BJ (cell line): ENCODE results near the gene MTOR. TPM values are rescaled to one million over a fixed set of nuclear protein-coding genes. Genes with fewer than 3 reads are reported as not detected.

ENCODE experiments used
- CTCF ChIA-PET: fragments of 350-600 bp; formaldehyde crosslinking; extraction: SDS; loops from one replicate; lab custom pipeline; 2021; ENCODE audit warnings: antibody characterized with exemption, inconsistent platforms; lab: Yijun Ruan, JAX
- POLR2A ChIA-PET: fragments of 300-600 bp; sonication (Branson Sonifier 250); formaldehyde crosslinking; extraction: SDS; loops from one replicate; lab custom pipeline; 2021; ENCODE audit warnings: antibody characterized with exemption; lab: Charles Lee
- DNase-seq: peaks from one replicate; pipeline ENCODE4 v3.0.0-alpha.2; 2011; ENCODE audit warnings: low read depth
- H3K27me3 ChIP-seq: 2 replicates; pipeline ENCODE4 v1.6.0; 2011; ENCODE audit warnings: low read length; ENCODE audit not compliant: control insufficient read depth, insufficient read depth
- H3K36me3 ChIP-seq: 2 replicates; pipeline ENCODE4 v1.5.1; 2011; ENCODE audit warnings: low read length; ENCODE audit not compliant: control insufficient read depth, insufficient read depth
- H3K4me3 ChIP-seq: 2 replicates; pipeline ENCODE4 v1.5.1; 2011; ENCODE audit warnings: low read depth, mild to moderate bottlenecking, control low read depth, low read length
- polyA plus RNA-seq: library from polyadenylated mRNA; depleted of rRNA; stranded (reverse); fragments of >200 nt; gene quantifications from 2 replicates; pipeline ENCODE4 v1.2.3, GENCODE V29; 2011
- TF ChIP-seq, protein P1 (sequence below): IDR thresholded peaks from 2 replicates; pipeline ENCODE4 v1.5.1; 2011; ENCODE audit warnings: low read depth, mild to moderate bottlenecking, control low read depth, inconsistent platforms, low read length, moderate library complexity; ENCODE audit not compliant: insufficient read depth

The MTOR gene
- polyA plus RNA-seq, 1 experiment: 31.6 TPM

DNA sequence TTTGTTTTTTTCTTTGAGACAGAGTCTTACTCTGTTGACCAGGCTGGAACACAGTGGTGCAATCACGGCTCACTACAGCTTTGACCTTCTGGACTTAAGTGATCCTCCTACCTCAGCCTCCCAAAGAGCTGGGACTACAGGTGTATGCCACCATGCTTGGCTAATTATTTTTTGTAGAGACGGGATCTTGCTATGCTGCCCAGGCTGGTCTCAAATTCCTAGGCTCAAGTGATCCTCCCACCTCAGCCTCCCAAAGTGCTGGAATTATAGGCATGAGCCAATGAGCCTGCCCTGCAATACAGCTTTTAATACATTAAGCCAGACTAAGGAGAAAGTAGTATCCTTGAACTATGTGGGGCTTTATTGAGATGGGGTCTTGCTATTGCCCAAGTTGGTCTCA, 146.0 kb downstream of the MTOR start:
- H3K4me3 ChIP-seq: no peak overlapping the region
- peaks cover 19% of the 10 kb centered on the region for H3K36me3 ChIP-seq
- TF ChIP-seq, protein P1, sequence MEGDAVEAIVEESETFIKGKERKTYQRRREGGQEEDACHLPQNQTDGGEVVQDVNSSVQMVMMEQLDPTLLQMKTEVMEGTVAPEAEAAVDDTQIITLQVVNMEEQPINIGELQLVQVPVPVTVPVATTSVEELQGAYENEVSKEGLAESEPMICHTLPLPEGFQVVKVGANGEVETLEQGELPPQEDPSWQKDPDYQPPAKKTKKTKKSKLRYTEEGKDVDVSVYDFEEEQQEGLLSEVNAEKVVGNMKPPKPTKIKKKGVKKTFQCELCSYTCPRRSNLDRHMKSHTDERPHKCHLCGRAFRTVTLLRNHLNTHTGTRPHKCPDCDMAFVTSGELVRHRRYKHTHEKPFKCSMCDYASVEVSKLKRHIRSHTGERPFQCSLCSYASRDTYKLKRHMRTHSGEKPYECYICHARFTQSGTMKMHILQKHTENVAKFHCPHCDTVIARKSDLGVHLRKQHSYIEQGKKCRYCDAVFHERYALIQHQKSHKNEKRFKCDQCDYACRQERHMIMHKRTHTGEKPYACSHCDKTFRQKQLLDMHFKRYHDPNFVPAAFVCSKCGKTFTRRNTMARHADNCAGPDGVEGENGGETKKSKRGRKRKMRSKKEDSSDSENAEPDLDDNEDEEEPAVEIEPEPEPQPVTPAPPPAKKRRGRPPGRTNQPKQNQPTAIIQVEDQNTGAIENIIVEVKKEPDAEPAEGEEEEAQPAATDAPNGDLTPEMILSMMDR: no peak
- ChIA-PET POLR2A (no interaction called here), CTCF (no interaction called here)
- H3K27me3 ChIP-seq: no peaks in the 10 kb centered on the region
- no peak for DNase-seq

DNA sequence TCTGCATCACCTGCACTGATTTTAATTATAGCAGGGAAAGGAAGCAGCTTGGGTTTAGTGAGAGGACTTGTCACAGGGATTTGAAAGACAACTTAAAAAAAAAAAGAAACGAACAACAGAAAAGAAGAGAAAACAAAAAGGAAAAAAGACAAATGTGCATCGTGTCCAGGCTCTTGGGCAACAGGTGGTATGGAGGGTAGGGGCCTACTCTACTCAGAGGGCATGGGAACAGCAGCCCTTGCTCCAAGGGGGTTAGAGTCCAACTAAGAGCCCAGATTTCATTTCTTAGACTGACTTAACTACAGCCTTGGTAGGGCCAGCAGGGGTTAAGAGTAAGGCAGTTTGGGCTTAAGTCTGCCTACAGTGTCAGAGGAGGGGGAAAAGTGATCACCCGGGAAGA, 147.4 kb downstream of the MTOR start:
- Histone ChIP-seq H3K36me3 (peaks cover 18% of the 10 kb centered on the region), H3K27me3 (no peaks in the 10 kb centered on the region), H3K4me3 (no peak overlapping the region)
- no peak for DNase-seq
- TF ChIP-seq, protein P1: no peak
- ChIA-PET POLR2A (no interaction called here), CTCF (no interaction called here)

DNA sequence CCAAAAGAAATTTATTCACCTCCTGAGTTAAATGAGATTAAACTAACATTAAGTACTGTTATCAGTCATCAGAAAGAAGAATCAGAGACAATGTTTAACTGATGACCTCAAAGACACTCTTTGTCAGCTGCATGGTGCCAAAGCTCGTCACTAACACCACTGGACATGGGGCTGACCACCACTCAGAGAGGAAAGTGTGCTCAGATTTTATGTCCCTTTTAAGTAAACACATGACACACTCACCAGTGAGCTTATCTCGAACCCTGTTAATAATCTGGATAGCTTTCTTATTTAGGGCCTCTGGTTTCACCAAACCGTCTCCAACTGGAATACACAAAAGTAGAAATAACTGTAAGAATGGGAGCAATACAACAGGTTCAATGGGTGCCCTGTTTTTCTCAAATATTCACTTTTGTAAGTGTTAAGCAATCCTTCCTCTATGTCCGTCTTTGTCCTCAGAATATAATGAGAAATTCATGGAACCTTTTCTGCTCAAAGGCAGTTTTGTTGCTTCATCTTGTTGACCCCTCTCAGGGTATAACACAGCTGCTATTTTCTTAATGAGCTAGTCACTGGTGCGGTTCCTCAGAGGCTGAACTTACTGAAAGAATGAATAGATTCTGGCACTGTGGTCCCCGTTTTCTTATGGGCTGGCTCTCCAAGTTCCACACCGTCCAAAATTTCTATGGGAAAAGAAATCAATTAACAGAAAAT, 153.1 kb downstream of the MTOR start:
- H3K36me3 ChIP-seq: peaks cover 21% of the 10 kb centered on the region
- CTCF ChIA-PET: interaction anchor here (0.7 to 1.4 kb wide), 2 partner anchors 15 to 625 kb away, joined by 3 read pairs; no protein-coding TSS in a partner anchor

DNA sequence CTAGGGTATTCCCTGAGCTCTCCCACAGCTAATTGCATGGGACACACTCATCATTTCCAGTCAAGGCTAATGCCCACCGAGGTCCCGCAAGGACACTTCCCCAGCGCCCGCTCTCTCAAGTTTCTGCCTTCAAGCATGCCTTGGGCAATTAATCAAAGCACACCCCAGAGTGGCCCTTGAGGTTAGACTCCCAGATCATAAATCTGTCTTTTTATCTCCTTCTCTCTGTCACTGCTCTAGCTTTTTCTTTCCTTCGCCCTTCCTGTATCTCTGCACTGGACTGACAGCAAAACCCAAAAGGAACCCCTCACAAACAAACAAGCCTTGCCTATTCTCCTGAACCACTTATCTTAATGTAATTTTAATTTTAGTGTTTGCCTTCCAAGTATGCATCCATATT, 154.8 kb downstream of the MTOR start:
- no peak for DNase-seq
- Histone ChIP-seq H3K27me3 (no peaks in the 10 kb centered on the region), H3K4me3 (no peak overlapping the region), H3K36me3 (peaks cover 16% of the 10 kb centered on the region)
- POLR2A ChIA-PET: no interaction called here
- TF ChIP-seq, protein P1: no peak
- CTCF ChIA-PET: no interaction called here

More for the DNA sequence above, 153.1 kb downstream of the MTOR start:
- Histone ChIP-seq H3K27me3 (no peaks in the 10 kb centered on the region), H3K4me3 (no peak overlapping the region)
- no peak for DNase-seq
- TF ChIP-seq, protein P1: no peak
- POLR2A ChIA-PET: no interaction called here

DNA sequence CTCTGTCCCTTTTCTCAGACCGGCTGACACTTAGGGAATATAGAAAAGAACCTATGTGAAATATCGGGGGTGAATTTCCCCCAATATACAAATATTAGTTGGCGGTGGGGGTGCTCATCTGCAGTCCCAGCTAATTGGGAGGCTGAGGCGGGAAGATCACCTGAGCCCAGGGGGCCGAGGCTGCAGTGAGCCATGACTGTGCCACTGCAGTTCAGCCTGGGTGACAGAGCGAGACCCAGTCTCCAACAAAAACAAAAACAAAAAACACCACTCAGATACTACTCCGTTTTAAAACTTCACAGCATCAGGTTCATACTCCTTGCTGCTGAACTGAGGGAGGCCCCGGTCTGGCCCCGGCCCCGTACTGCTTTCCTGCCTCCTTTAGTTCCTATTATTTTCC, 156.8 kb downstream of the MTOR start:
- no peaks in the 10 kb centered on the region for H3K27me3 ChIP-seq
- TF ChIP-seq, protein P1: no peak
- CTCF ChIA-PET: no interaction called here
- H3K4me3 ChIP-seq: no peak overlapping the region
- no peak for DNase-seq
- peaks cover 9% of the 10 kb centered on the region for H3K36me3 ChIP-seq
- POLR2A ChIA-PET: no interaction called here
